Ovary (tissue), 3 donors: ENCODE measurements around the gene MTUS2.

Experiments used
- POLR2A ChIP-seq: fragments of 450-650 bp; IDR thresholded peaks from one replicate; pipeline ENCODE4 v1.6.1; 2017; ENCODE audit warnings: antibody characterized with exemption, mild to moderate bottlenecking, moderate library complexity
- TF ChIP-seq, protein P1 (sequence below), 3 donors: fragments of 450-650 bp in 2 of 3; fragments of 200-600 bp in 1 of 3; IDR thresholded peaks; one replicate each; pipeline versions ENCODE4 v1.5.1 to v1.8.0; 2016 to 2022; ENCODE audit warnings: antibody characterized with exemption in 3 of 3, mild to moderate bottlenecking in 1 of 3
- donor health status: DM: no; HTN: no; CAD: no.

DNA sequence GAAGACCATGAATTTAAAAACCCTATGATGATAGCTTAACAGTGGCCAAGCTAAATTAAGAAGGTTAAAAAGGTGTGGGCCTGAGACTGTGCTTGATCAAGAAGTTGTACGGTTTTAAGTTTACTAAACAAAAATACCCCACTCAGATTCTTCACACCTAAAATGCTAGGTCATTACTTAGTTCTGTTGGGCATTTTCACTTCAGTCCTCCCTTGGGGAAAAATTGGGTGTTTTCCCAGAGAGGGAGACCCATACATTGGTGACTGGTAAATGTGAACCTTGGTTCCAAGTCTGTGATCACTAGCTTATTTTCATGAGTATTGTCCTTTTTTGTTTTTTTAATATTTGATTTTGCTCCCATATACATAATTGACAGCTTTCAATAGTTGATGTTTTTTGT lies 44.4 kb downstream of the MTUS2 start:
- TF ChIP-seq, protein P1, sequence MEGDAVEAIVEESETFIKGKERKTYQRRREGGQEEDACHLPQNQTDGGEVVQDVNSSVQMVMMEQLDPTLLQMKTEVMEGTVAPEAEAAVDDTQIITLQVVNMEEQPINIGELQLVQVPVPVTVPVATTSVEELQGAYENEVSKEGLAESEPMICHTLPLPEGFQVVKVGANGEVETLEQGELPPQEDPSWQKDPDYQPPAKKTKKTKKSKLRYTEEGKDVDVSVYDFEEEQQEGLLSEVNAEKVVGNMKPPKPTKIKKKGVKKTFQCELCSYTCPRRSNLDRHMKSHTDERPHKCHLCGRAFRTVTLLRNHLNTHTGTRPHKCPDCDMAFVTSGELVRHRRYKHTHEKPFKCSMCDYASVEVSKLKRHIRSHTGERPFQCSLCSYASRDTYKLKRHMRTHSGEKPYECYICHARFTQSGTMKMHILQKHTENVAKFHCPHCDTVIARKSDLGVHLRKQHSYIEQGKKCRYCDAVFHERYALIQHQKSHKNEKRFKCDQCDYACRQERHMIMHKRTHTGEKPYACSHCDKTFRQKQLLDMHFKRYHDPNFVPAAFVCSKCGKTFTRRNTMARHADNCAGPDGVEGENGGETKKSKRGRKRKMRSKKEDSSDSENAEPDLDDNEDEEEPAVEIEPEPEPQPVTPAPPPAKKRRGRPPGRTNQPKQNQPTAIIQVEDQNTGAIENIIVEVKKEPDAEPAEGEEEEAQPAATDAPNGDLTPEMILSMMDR (IDR thresholded peaks at IDR 0.05), result no peak
- TF ChIP-seq POLR2A, result no peak
